NT2/D1 (cell line): Measurements from ENCODE around the gene CRYBB1.
"Not testable (repeated sequence)": the region's sequence is repeated elsewhere in the genome, so short reads cannot be mapped to it uniquely, and the experiment has no call there.

Experiments used
- DNase-seq: peaks from one replicate; pipeline ENCODE4 v3.0.0-alpha.2; 2011; ENCODE audit warnings: low read depth, low spot score
- H3K27me3 ChIP-seq: 2 replicates; pipeline ENCODE4 v1.6.0; 2011; ENCODE audit warnings: mild to moderate bottlenecking; ENCODE audit not compliant: insufficient read length, insufficient read depth
- H3K36me3 ChIP-seq: 2 replicates; pipeline ENCODE4 v1.6.1; 2011; ENCODE audit warnings: mild to moderate bottlenecking, low read length, mixed read lengths; ENCODE audit not compliant: insufficient read depth, insufficient read length
- H3K4me1 ChIP-seq: 2 replicates; pipeline ENCODE4 v1.5.1; 2011; ENCODE audit not compliant: insufficient read depth, insufficient read length
- H3K4me3 ChIP-seq: 2 replicates; pipeline ENCODE4 v1.5.1; 2011; ENCODE audit warnings: low read depth; ENCODE audit not compliant: insufficient read length
- H3K9ac ChIP-seq: 2 replicates; pipeline ENCODE4 v1.6.0; 2011; ENCODE audit warnings: low read depth; ENCODE audit not compliant: insufficient read length
- H3K9me3 ChIP-seq: 2 replicates; pipeline ENCODE4 v1.5.1; 2011; ENCODE audit warnings: mild to moderate bottlenecking, low read length; ENCODE audit not compliant: insufficient read depth
- SUZ12 ChIP-seq: IDR thresholded peaks from 2 replicates; pipeline ENCODE4 v1.6.1; 2011; ENCODE audit not compliant: insufficient read length, insufficient read depth; ENCODE audit errors: extremely low read depth
- YY1 ChIP-seq: IDR thresholded peaks from 2 replicates; pipeline ENCODE4 v1.6.1; 2011; ENCODE audit not compliant: insufficient read length, insufficient read depth
- ZNF274 ChIP-seq: IDR thresholded peaks from 2 replicates; pipeline ENCODE4 v1.6.1; 2011; ENCODE audit warnings: mild to moderate bottlenecking, low read depth, low read length

Gene CRYBB1

DNA sequence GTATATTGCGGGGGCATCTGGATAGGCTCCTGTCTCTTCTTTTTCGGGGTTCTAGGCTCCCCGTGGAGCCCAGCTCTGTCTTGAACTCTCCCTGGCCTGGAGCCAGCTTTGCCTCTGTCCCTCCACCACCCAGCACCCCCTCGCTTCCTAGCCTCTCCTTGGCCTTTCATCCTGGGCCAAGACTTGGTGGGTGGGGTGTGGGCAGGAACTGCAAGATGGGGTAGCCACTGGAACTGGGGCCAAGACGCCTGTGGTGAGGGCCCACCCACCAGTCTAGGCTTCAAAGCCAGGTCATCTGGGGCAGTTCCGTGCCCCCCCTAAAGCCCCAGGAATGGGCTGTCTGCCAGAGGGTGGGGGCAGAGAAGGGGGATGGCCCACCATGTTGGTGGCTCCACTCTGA is 1.7 kb upstream of the CRYBB1 start:
- Histone ChIP-seq H3K4me1 (peaks cover 6% of the 10 kb centered on the region), H3K9me3 (no peaks in the 10 kb centered on the region), H3K4me3 (no peak overlapping the region), H3K9ac (no peak overlapping the region), H3K27me3 (no peaks in the 10 kb centered on the region), H3K36me3 (no peaks in the 10 kb centered on the region)
- no peak for DNase-seq
- no peak for TF ChIP-seq SUZ12
- no peak for TF ChIP-seq YY1
- no peak for TF ChIP-seq ZNF274

DNA sequence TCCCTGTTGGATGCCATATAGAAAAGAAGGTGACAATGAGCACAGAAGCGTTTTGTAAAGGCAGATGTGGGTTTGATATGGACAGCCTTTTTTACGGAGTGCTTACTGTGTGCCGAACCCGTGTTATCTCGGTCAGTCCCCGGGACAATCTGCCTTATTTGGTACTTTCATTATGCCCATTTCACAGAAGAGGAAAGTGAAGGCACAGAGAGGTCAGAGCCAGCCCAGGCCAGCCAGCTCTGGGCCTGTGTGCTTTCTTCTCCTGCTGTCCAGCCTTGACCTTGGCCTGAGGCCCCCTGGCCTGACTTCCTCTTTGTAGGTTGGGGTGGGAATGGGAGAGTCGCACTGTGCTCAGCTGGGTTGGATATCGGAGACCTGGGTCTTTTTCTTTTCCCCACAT is 628 bp upstream of the CRYBB1 start:
- Histone ChIP-seq H3K4me3 (no peak overlapping the region), H3K9ac (no peak overlapping the region), H3K9me3 (no peaks in the 10 kb centered on the region), H3K36me3 (no peaks in the 10 kb centered on the region), H3K27me3 (no peaks in the 10 kb centered on the region), H3K4me1 (peaks cover 6% of the 10 kb centered on the region)
- no peak for TF ChIP-seq ZNF274
- no peak for TF ChIP-seq YY1
- TF ChIP-seq SUZ12 = no peak
- DNase-seq = no peak

DNA sequence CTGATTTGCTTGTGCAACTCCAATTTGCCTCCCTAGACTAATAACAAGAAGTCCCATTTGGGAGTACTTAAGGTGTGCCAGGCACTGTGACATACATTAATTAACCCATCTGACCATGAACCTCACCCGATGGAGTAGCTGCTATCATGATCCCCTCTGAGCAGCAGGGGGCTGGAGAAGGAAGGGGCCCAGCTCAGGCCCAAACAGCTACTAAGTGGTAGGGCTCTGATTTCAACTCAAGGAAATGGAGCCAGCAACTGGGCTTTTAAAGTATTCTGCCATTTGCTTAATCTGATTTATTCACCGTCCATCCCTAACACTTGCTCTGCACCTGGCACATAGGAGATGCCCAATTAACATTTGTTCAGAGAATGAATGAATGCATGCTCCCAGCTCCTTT is 1.2 kb downstream of the CRYBB1 start:
- TF ChIP-seq ZNF274 (no peak), YY1 (no peak), SUZ12 (no peak)
- H3K27me3 ChIP-seq = peaks cover 2% of the 10 kb centered on the region
- H3K36me3 ChIP-seq = no peaks in the 10 kb centered on the region
- no peak overlapping the region for H3K4me3 ChIP-seq
- H3K9ac ChIP-seq = no peak overlapping the region
- no peaks in the 10 kb centered on the region for H3K9me3 ChIP-seq
- H3K4me1 ChIP-seq = peaks cover 11% of the 10 kb centered on the region
- DNase-seq = no peak

DNA sequence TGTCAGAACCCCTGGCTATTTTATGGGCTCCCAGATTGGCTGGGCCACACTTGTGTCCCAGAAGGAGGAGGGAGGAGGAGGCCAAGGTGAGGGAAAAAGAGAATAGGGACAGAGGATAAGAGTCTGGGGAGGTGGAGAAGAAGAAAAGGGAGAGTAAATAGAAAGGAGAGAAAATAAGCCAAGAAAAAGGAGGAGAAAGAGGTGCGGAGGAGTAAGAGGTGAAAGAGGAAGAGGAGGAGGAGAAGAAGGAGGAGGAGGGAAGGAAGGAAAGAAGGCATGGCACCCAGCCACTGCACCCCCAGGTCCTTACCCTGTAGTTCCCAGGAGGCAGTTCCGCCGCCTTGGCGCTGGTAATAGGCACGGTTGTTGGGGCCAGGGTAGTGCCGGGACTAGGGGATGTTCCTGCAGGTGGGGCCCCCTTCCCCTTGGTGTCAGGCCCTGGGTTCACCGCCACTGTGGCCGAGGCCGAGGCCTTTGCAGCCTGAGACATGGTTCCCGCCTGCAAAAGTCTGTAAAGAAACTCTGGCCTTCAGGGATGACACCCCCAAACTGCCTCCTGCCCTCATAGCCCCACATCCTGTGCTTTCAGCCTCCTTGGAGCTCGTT is 1.9 kb downstream of the CRYBB1 start:
- TF ChIP-seq YY1 = no peak
- no peak for TF ChIP-seq SUZ12
- TF ChIP-seq ZNF274 = no peak
- peaks cover 2% of the 10 kb centered on the region for H3K27me3 ChIP-seq
- peaks cover 11% of the 10 kb centered on the region for H3K4me1 ChIP-seq
- H3K36me3 ChIP-seq = no peaks in the 10 kb centered on the region
- no peak for DNase-seq
- no peak overlapping the region for H3K9ac ChIP-seq
- no peak overlapping the region for H3K4me3 ChIP-seq
- no peaks in the 10 kb centered on the region for H3K9me3 ChIP-seq

DNA sequence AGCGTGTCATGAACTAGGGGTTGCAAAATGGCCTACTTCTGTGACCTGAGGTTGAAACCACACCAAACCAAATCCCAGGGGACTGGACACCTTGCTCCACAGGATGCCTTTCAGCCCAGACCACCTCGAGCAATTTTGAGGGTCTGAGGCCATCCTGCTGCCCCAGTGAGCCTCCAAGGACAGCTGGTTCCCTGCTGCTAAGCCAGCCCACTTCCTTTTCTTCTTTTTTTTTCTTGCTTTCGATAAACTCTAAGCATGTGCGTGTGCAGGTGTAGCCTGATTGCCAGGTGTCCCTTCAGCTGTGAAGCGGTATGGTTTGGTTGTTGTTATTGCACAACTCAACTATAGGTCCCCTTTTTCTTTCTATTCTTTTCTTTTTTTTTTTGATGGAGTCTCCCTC is 2.7 kb downstream of the CRYBB1 start:
- Histone ChIP-seq H3K4me1 (peaks cover 11% of the 10 kb centered on the region), H3K4me3 (no peak overlapping the region), H3K9me3 (no peaks in the 10 kb centered on the region), H3K27me3 (peaks cover 2% of the 10 kb centered on the region), H3K36me3 (no peaks in the 10 kb centered on the region), H3K9ac (no peak overlapping the region)
- no peak for DNase-seq
- no peak for TF ChIP-seq YY1
- no peak for TF ChIP-seq ZNF274
- no peak for TF ChIP-seq SUZ12

DNA sequence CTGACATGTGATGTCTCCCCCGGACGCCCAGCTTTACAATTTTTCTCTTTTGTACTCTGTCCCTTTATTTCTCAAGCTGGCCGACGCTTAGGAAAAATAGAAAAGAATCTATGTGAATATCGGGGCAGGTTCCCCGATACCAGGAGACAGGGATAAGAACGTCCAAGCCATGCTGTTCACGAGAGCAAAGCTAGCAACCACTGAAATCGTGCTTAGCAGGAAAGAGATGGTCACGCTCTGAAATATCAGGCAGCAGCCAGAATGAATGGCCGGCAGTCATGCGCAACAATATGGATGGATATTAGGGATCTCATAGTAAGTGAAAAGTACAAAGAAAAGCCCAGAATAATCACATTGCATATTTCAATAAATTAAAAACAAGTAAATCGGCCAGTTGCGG is 3.5 kb downstream of the CRYBB1 start:
- no peaks in the 10 kb centered on the region for H3K9me3 ChIP-seq
- peaks cover 2% of the 10 kb centered on the region for H3K27me3 ChIP-seq
- H3K4me3 ChIP-seq = no peak overlapping the region
- TF ChIP-seq YY1 (no peak), ZNF274 (no peak)
- H3K36me3 ChIP-seq = no peaks in the 10 kb centered on the region
- peaks cover 11% of the 10 kb centered on the region for H3K4me1 ChIP-seq
- no peak for DNase-seq
- no peak overlapping the region for H3K9ac ChIP-seq

DNA sequence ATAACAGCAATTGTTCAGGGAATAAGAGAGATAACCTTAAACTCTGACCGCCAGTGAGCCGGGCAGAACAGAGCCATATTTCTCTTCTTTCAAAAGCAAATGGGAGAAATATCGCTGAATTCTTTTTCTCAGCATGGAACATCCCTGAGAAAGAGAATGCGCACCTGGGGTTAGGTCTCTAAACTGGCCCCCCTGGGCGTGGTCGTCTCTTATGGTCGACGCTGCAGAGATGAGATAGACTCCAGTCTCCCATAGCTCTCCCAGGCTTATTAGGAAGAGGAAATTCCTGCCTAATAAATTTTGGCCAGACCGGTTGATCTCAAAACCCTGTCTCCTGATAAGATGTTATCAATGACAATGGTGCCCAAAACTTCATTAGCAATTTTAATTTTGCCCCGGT is 4.1 kb downstream of the CRYBB1 start:
- H3K36me3 ChIP-seq, DNase-seq, H3K27me3 ChIP-seq, H3K9ac ChIP-seq, H3K9me3 ChIP-seq, H3K4me3 ChIP-seq: not testable (repeated sequence)
- H3K4me1 ChIP-seq = peaks cover 11% of the 10 kb centered on the region

DNA sequence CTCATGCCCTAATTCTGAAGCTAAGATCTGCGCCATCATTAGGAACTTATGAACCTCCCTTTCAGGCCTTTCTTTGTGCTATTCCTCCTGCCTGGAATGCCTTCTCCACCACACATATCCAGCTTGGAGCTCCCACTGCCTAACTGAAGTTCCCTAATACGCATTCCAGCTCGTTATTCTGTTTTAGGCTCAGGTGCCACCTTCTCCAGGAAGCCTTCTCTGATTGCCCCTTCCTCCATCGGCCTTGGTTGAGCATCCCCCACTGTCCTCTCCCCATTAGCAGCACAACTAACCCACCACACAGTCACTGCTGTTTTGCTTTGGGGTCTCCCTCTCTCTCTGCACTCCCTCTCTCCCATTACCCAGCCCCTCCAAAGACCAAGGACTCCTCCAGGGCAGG is 5.2 kb downstream of the CRYBB1 start:
- TF ChIP-seq YY1 (no peak), ZNF274 (no peak), SUZ12 (no peak)
- Histone ChIP-seq H3K9me3 (no peaks in the 10 kb centered on the region), H3K4me1 (peaks cover 11% of the 10 kb centered on the region), H3K36me3 (no peaks in the 10 kb centered on the region), H3K9ac (no peak overlapping the region), H3K27me3 (peaks cover 2% of the 10 kb centered on the region), H3K4me3 (no peak overlapping the region)
- DNase-seq = no peak
